Skeletal muscle satellite cell (primary cell): ENCODE data around the gene AMIGO2. TPM values are rescaled to one million over a fixed set of nuclear protein-coding genes. Genes with fewer than 3 reads are reported as not detected.
A peak's percentile ranks its signal among the peaks of the same experiment; 100 is the strongest.
"Not testable (repeated sequence)": the region's sequence is repeated elsewhere in the genome, so short reads cannot be mapped to it uniquely, and the experiment has no call there.

Experiments used
- H3K27me3 ChIP-seq: 2 replicates; pipeline ENCODE4 v1.7.0; 2013; ENCODE audit warnings: low read length; ENCODE audit not compliant: control insufficient read depth, insufficient read depth
- H3K36me3 ChIP-seq: 2 replicates; pipeline ENCODE4 v1.7.0; 2013; ENCODE audit warnings: mild to moderate bottlenecking, control low read depth, low read length; ENCODE audit not compliant: insufficient read depth
- H3K4me1 ChIP-seq: 2 replicates; pipeline ENCODE4 v1.7.0; 2013; ENCODE audit warnings: low read length; ENCODE audit not compliant: control insufficient read depth, insufficient read depth
- H3K4me2 ChIP-seq: 2 replicates; pipeline ENCODE4 v1.7.0; 2013; ENCODE audit warnings: mild to moderate bottlenecking, low read length
- H3K4me3 ChIP-seq: 2 replicates; pipeline ENCODE4 v1.7.0; 2013; ENCODE audit warnings: low read length
- H3K9ac ChIP-seq: 2 replicates; pipeline ENCODE4 v1.7.0; 2013; ENCODE audit warnings: mild to moderate bottlenecking, low read depth, low read length, moderate library complexity
- H3K9me3 ChIP-seq: replicated peaks from 2 replicates; pipeline ENCODE4 v1.7.0; 2013; ENCODE audit warnings: mild to moderate bottlenecking, control low read depth, low read length
- total RNA-seq: library from RNA; depleted of rRNA; stranded (reverse); fragments of >200 nt; gene quantifications from 2 replicates; pipeline ENCODE4 v1.2.3, GENCODE V29; 2012; rRNA removed

The AMIGO2 gene, protein sequence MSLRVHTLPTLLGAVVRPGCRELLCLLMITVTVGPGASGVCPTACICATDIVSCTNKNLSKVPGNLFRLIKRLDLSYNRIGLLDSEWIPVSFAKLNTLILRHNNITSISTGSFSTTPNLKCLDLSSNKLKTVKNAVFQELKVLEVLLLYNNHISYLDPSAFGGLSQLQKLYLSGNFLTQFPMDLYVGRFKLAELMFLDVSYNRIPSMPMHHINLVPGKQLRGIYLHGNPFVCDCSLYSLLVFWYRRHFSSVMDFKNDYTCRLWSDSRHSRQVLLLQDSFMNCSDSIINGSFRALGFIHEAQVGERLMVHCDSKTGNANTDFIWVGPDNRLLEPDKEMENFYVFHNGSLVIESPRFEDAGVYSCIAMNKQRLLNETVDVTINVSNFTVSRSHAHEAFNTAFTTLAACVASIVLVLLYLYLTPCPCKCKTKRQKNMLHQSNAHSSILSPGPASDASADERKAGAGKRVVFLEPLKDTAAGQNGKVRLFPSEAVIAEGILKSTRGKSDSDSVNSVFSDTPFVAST
- total RNA-seq = 0.51 and 5.0 TPM in 2 replicates

DNA sequence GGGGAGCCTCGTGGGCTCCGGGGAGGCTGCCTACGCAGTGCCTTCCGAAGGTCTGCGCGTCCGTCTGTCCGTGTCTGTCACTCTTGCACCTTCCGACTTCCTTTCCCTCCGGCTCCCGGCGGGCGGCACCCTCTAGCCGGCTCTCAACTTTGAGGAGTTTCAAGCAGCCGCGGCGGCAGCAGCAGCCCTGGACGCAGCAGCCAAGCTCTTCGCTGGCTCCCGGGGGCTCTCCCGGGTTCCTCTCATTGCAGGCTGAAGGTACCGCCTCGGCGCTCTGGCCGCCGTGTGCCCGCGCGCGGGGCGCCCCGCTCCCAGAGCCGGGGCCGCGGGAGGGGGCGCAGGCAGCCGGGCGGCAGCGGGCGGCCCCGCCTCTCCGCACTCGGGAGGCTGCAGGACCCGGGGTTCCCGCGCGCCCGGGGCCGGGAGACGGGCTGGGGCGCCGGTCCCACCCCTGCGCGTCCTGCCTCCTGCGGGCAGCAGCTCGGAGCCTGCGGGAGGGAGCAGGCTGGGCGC lies at the start of gene AMIGO2, which contains the start of gene PCED1B:
Gene AMIGO2, minus strand, starts transcription at position 492 of the 513 bp plus-strand sequence. CDS start 957 bp downstream, outside the sequence.
Gene PCED1B, plus strand, starts transcription at position 154 of the 513 bp plus-strand sequence. CDS start 155,443 bp downstream, outside the sequence.
- Histone ChIP-seq H3K4me3 (peak within 1 kb of the TSS; percentile 87), H3K4me2 (peak within 1 kb of the TSS; percentile 95), H3K4me1 (peaks cover 66% of the 10 kb centered on the region), H3K27me3 (no peaks in the 10 kb centered on the region), H3K9ac (peak within 1 kb of the TSS; percentile 94), H3K36me3 (peaks cover 7% of the 10 kb centered on the region), H3K9me3 (no peaks in the 10 kb centered on the region)

- Histone ChIP-seq H3K9me3 (peaks cover 4% of the 10 kb centered on the region), H3K4me2 (no peak overlapping the region), H3K4me3 (no peak overlapping the region)
Measured at GRCh38 chr12:47126246-47126645, 46.5 kb upstream of the AMIGO2 start.

DNA sequence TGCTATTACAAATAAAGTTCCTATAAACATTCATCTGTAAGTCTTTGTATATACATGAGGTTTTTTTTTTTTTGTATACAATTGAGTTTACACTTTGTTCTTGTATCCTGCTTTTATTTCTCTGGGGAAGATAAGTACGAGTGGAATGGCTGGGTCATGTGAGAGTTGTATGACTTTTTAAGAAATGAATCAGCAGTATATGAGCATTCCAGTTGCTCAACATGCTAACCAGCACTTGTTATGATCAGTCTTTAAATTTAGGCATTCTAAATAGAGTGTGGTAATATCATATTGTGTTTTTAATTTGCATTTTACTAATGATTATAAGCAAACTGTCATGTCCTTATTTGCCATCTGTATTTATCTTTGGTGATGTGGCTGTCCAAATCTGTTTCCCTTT lies 44.7 kb upstream of the AMIGO2 start:
- Histone ChIP-seq H3K36me3 (no peaks in the 10 kb centered on the region), H3K27me3 (no peaks in the 10 kb centered on the region), H3K4me2 (no peak overlapping the region), H3K4me3 (no peak overlapping the region), H3K9ac (no peak overlapping the region), H3K9me3 (peaks cover 4% of the 10 kb centered on the region), H3K4me1 (peaks cover 19% of the 10 kb centered on the region)

More at GRCh38 chr12:47126246-47126645, 46.5 kb upstream of the AMIGO2 start:
- Histone ChIP-seq H3K4me1 (peaks cover 9% of the 10 kb centered on the region), H3K27me3 (no peaks in the 10 kb centered on the region), H3K36me3 (no peaks in the 10 kb centered on the region), H3K9ac (no peak overlapping the region)

- no peaks in the 10 kb centered on the region for H3K36me3 ChIP-seq
- H3K4me1 ChIP-seq = peaks cover 19% of the 10 kb centered on the region
- H3K9me3 ChIP-seq = peaks cover 4% of the 10 kb centered on the region
- no peak overlapping the region for H3K9ac ChIP-seq
- no peak overlapping the region for H3K4me3 ChIP-seq
- H3K4me2 ChIP-seq = no peak overlapping the region
- H3K27me3 ChIP-seq = no peaks in the 10 kb centered on the region
Measured at GRCh38 chr12:47123730-47124129, 44.0 kb upstream of the AMIGO2 start.

- H3K4me2 ChIP-seq = no peak overlapping the region
- no peak overlapping the region for H3K9ac ChIP-seq
- H3K27me3 ChIP-seq = no peaks in the 10 kb centered on the region
- H3K36me3 ChIP-seq = no peaks in the 10 kb centered on the region
- H3K9me3 ChIP-seq = peaks cover 4% of the 10 kb centered on the region
- H3K4me3 ChIP-seq = no peak overlapping the region
- H3K4me1 ChIP-seq = peaks cover 19% of the 10 kb centered on the region
Measured at GRCh38 chr12:47122602-47123001, 42.8 kb upstream of the AMIGO2 start.

- H3K4me1 ChIP-seq = peaks cover 19% of the 10 kb centered on the region
- no peaks in the 10 kb centered on the region for H3K36me3 ChIP-seq
- H3K4me3 ChIP-seq = no peak overlapping the region
- no peaks in the 10 kb centered on the region for H3K27me3 ChIP-seq
- H3K9me3 ChIP-seq = peaks cover 4% of the 10 kb centered on the region
- H3K9ac ChIP-seq = no peak overlapping the region
- no peak overlapping the region for H3K4me2 ChIP-seq
Measured at GRCh38 chr12:47121146-47121545, 41.4 kb upstream of the AMIGO2 start.

GRCh38 chr12:47120736-47121135 lies 41.0 kb upstream of the AMIGO2 start:
- no peaks in the 10 kb centered on the region for H3K36me3 ChIP-seq
- H3K9ac ChIP-seq = no peak overlapping the region
- H3K9me3 ChIP-seq = peaks cover 4% of the 10 kb centered on the region
- no peaks in the 10 kb centered on the region for H3K27me3 ChIP-seq
- H3K4me3 ChIP-seq = no peak overlapping the region
- peaks cover 19% of the 10 kb centered on the region for H3K4me1 ChIP-seq
- no peak overlapping the region for H3K4me2 ChIP-seq

GRCh38 chr12:47117305-47117704 lies 37.5 kb upstream of the AMIGO2 start:
- H3K36me3 ChIP-seq, H3K9me3 ChIP-seq, H3K4me3 ChIP-seq, H3K4me2 ChIP-seq, H3K27me3 ChIP-seq, H3K9ac ChIP-seq: not testable (repeated sequence)
- peaks cover 14% of the 10 kb centered on the region for H3K4me1 ChIP-seq

DNA sequence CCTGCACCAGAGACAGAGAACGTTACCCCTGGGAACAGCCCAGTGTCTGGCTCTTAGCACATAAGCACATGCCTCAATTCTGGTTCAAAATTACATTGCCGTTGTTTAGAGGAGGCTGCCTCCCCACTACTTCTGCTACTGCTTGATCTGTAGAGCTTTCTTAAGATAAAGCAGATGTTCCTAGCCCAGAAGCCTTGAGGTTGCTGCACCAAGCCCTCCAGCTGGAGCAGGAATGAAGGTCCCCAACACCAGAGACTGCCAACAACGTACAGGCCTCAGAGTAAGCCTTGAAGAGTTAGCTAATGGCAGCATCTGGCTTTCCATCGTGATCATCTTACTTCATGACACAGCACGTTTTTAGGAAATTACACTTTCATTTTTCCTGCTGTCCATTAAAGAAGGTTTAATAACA lies 34.7 kb upstream of the AMIGO2 start:
- no peak overlapping the region for H3K4me2 ChIP-seq
- no peak overlapping the region for H3K4me3 ChIP-seq
- no peaks in the 10 kb centered on the region for H3K4me1 ChIP-seq
- H3K27me3 ChIP-seq = no peaks in the 10 kb centered on the region
- H3K9ac ChIP-seq = no peak overlapping the region
- H3K9me3 ChIP-seq = no peaks in the 10 kb centered on the region
- no peaks in the 10 kb centered on the region for H3K36me3 ChIP-seq

- H3K4me3 ChIP-seq = no peak overlapping the region
- H3K4me2 ChIP-seq = no peak overlapping the region
- no peaks in the 10 kb centered on the region for H3K4me1 ChIP-seq
- peaks cover 4% of the 10 kb centered on the region for H3K36me3 ChIP-seq
- H3K9me3 ChIP-seq = no peaks in the 10 kb centered on the region
- no peak overlapping the region for H3K9ac ChIP-seq
- H3K27me3 ChIP-seq = no peaks in the 10 kb centered on the region
Measured at GRCh38 chr12:47112679-47113078, 32.9 kb upstream of the AMIGO2 start.

- Histone ChIP-seq H3K4me3 (no peak overlapping the region), H3K4me1 (no peaks in the 10 kb centered on the region), H3K36me3 (peaks cover 4% of the 10 kb centered on the region), H3K27me3 (no peaks in the 10 kb centered on the region), H3K4me2 (no peak overlapping the region), H3K9ac (no peak overlapping the region), H3K9me3 (no peaks in the 10 kb centered on the region)
Measured at GRCh38 chr12:47111854-47112253, 32.1 kb upstream of the AMIGO2 start.
